Subcutaneous abdominal adipose tissue (tissue), 5 donors: ENCODE results near the gene RARRES2.
"Not testable (repeated sequence)": the region's sequence is repeated elsewhere in the genome, so short reads cannot be mapped to it uniquely, and the experiment has no call there.

Source experiments
- H3K27ac ChIP-seq: one replicate; pipeline ENCODE4 v1.7.0; 2013; ENCODE audit warnings: low read depth, mild to moderate bottlenecking, inconsistent platforms, low read length, moderate library complexity
- H3K27me3 ChIP-seq, 5 donors: one replicate each; pipeline ENCODE4 v1.7.0; 2013; ENCODE audit warnings: low read length in 5 of 5, inconsistent platforms in 1 of 5; ENCODE audit not compliant: control insufficient read depth in 5 of 5, insufficient read depth in 4 of 5
- H3K36me3 ChIP-seq, 5 donors: one replicate each; pipeline ENCODE4 v1.7.0; 2013; ENCODE audit warnings: low read length in 5 of 5; ENCODE audit not compliant: control insufficient read depth in 5 of 5, insufficient read depth in 5 of 5
- H3K4me1 ChIP-seq, 5 donors: one replicate each; pipeline ENCODE4 v1.7.0; 2013; ENCODE audit warnings: low read length in 5 of 5, mild to moderate bottlenecking in 3 of 5, moderate library complexity in 1 of 5; ENCODE audit not compliant: control insufficient read depth in 5 of 5, insufficient read depth in 5 of 5
- H3K4me3 ChIP-seq, 5 donors: one replicate each; pipeline ENCODE4 v1.7.0; 2013; ENCODE audit warnings: low read length in 5 of 5, low read depth in 1 of 5
- H3K9ac ChIP-seq, 5 donors: one replicate each; pipeline ENCODE4 v1.7.0; 2013; ENCODE audit warnings: low read length in 5 of 5, mild to moderate bottlenecking in 4 of 5, moderate library complexity in 3 of 5
- H3K9me3 ChIP-seq, 5 donors: one replicate each; pipeline ENCODE4 v1.7.0; 2013; ENCODE audit warnings: low read length in 5 of 5; ENCODE audit not compliant: control insufficient read depth in 5 of 5
- donor health status: healthy.
- donor health status: healthy.
- donor health status: healthy.
- donor health status: healthy.
- donor health status: healthy.

Gene RARRES2

GRCh38 chr7:150297978-150298377 lies 43.5 kb downstream of the RARRES2 start:
- H3K27me3 ChIP-seq, H3K9me3 ChIP-seq, H3K36me3 ChIP-seq, H3K9ac ChIP-seq, H3K27ac ChIP-seq, H3K4me3 ChIP-seq, H3K4me1 ChIP-seq: not testable (repeated sequence)

GRCh38 chr7:150296802-150297201 lies 44.6 kb downstream of the RARRES2 start:
- not testable (repeated sequence) for H3K4me3 ChIP-seq, H3K27me3 ChIP-seq, H3K4me1 ChIP-seq, H3K36me3 ChIP-seq, H3K9ac ChIP-seq, H3K27ac ChIP-seq, H3K9me3 ChIP-seq

- not testable (repeated sequence) for H3K36me3 ChIP-seq, H3K9ac ChIP-seq, H3K4me3 ChIP-seq, H3K27ac ChIP-seq, H3K9me3 ChIP-seq, H3K4me1 ChIP-seq, H3K27me3 ChIP-seq
Observed at GRCh38 chr7:150295614-150296013, 45.8 kb downstream of the RARRES2 start.

GRCh38 chr7:150295027-150295426 lies 46.4 kb downstream of the RARRES2 start:
- not testable (repeated sequence) for H3K9me3 ChIP-seq, H3K27me3 ChIP-seq, H3K4me3 ChIP-seq, H3K36me3 ChIP-seq, H3K4me1 ChIP-seq, H3K9ac ChIP-seq, H3K27ac ChIP-seq

- not testable (repeated sequence) for H3K4me1 ChIP-seq, H3K9ac ChIP-seq, H3K36me3 ChIP-seq, H3K27ac ChIP-seq, H3K9me3 ChIP-seq, H3K27me3 ChIP-seq, H3K4me3 ChIP-seq
Observed at GRCh38 chr7:150290317-150290716, 51.1 kb downstream of the RARRES2 start.

GRCh38 chr7:150288816-150289215 lies 52.6 kb downstream of the RARRES2 start:
- not testable (repeated sequence) for H3K27me3 ChIP-seq, H3K27ac ChIP-seq, H3K4me3 ChIP-seq, H3K36me3 ChIP-seq, H3K9me3 ChIP-seq, H3K9ac ChIP-seq, H3K4me1 ChIP-seq
